GM12892 (cell line): ENCODE measurements around the gene AIPL1.

Experiments
- POLR2A ChIP-seq: IDR thresholded peaks from 2 replicates; pipeline ENCODE4 v1.6.1; 2011; ENCODE audit warnings: low read depth, low read length, control low read depth
- TAF1 ChIP-seq: IDR thresholded peaks from 2 replicates; pipeline ENCODE4 v1.6.1; 2011; ENCODE audit warnings: low read depth, mild to moderate bottlenecking, control low read depth, low read length, borderline replicate concordance

DNA sequence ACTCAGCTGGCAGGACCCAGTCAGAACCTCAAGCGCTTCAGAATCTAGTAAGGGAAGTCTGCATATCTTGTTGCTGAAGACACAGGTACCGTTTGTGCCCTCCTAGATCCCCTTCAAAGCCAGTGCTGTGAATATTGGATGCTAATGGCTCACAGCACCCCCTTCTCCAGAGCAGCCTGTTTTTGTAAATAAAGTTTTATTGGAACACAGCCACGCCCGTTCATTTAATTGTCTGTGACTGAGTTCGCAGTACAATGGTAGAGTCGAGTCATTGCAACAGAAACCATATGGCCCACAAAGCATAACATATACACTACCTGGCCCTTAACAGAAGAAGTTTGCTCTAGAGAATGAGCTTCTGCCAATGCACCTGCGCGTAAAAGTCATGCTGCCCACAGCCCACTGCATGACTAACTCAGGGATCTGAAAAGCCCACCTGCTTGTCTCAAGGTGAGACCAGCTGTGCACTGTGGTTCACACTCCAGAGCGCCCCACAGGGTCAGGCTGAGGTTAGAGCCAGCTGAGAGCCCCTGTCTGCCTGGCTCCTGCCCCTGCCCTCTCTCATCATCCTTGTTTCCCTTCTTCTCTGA is 48.8 kb downstream of the AIPL1 start:
- no peak for TF ChIP-seq POLR2A
- no peak for TF ChIP-seq TAF1
